ENCODE results near the gene GFOD2.

GFOD2 gene

GRCh38 chr16:67664871-67665270, 54.2 kb downstream of the GFOD2 start:
- no peak overlapping the region for H3K4me3 ChIP-seq (ENCODE audit: low read depth, low read length)
- CTCF ChIA-PET: interaction anchor here (1.1 to 19.0 kb wide), 7 partner anchors 8 to 142 kb away, joined by 3 to 605 read pairs (median 24); partner anchors contain the start of genes CARMIL2, CTCF and RIPOR1
- POLR2A ChIA-PET: no interaction called here
- no peak for DNase-seq (ENCODE audit: low read depth, low spot score)
- no peak for TF ChIP-seq CTCF (IDR thresholded peaks at IDR 0.05; ENCODE audit: insufficient read depth, low read length, missing control alignments)

DNA sequence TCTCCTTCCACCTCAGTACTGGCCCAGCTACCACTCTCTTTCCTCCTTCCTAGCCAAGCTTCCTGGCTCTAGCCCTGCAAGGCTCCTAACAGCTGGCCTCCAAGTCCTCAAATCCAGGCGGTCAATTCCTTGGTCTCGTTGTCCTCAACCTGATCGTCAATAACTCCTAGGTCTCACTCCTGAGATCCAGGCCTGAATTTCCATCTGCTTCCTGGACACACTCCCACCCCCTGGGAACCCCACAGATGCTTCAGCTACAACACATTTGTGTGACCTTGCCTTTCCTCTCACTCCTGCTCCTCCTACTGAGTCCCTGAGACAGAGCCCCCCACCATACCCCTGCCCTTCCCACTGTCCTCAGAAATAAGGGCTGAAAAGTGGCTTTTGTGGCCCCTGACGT, 54.9 kb downstream of the GFOD2 start:
- H3K4me3 ChIP-seq (ENCODE audit: low read depth, low read length): no peak overlapping the region
- ChIA-PET POLR2A (no interaction called here), CTCF (interaction anchor here (1.2 to 19.0 kb wide), 8 partner anchors 8 to 141 kb away, joined by 3 to 605 read pairs (median 14); partner anchors contain the start of genes CARMIL2, CTCF and RIPOR1)
- no peak for DNase-seq (ENCODE audit: low read depth, low spot score)
- no peak for TF ChIP-seq CTCF (IDR thresholded peaks at IDR 0.05; ENCODE audit: insufficient read depth, low read length, missing control alignments)

- ChIA-PET CTCF (interaction anchor here (1.2 to 19.0 kb wide), 8 partner anchors 9 to 140 kb away, joined by 3 to 605 read pairs (median 14); partner anchors contain the start of genes CARMIL2, CTCF and RIPOR1), POLR2A (no interaction called here)
- H3K4me3 ChIP-seq (ENCODE audit: low read depth, low read length): no peak overlapping the region
- DNase-seq (ENCODE audit: low read depth, low spot score): no peak
- TF ChIP-seq CTCF (IDR thresholded peaks at IDR 0.05; ENCODE audit: insufficient read depth, low read length, missing control alignments): no peak
These were observed 55.3 kb downstream of the GFOD2 start for GRCh38 chr16:67663877-67664222.

DNA sequence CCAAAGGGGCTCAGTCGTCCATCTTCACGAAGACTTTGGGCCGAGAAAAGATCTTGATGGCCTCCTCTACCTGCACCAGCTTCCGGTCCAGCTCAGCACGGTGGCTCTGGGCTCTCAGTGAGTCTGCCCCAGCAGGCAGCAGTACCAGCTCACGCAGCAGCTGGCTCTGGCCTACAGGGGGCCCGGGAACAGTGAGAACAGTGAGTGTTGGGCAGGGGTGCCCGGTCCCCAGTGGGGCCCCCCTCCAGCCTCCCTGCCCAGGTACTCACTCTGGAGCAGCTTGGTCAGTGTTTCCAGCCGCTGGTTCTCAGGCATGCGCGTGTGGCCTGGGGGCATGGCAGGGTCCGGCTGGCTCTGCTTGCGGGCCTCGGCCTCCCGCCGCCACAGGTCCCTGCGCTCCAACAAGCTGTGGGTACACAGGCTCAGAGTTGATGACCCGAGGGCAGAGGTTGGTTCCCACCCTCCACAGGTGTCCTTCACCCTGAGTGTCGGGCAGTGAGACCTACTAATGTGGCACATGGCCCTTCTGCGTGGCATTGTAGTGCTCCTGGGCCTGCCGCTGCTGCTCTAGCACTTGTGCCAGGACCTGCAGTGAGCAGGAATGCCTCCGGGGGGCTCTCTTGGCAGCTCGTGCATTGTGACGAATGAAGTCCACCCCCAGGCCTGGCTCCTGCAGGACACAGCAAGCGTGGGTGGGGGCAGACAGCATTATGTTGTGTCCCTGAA, 55.8 kb downstream of the GFOD2 start:
- POLR2A ChIA-PET: no interaction called here
- DNase-seq (ENCODE audit: low read depth, low spot score): no peak

DNA sequence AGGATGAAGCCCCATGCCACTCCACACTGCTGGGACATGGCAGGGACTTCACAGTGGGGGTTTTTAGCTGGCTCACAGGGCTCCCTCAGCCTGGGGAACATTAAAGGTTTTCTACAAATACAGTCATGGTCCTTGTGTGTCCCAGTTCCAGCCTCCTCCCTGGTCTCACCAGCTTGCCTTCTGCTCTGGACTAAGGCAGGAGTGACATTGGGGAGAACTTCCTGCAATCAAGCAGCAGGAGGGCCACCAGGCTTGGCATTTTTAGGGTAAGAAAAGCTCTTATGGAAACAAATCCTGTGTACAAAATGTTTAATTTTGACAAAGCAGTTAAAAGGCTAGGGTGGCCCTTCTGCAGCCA, 56.5 kb downstream of the GFOD2 start:
- no peak for DNase-seq (ENCODE audit: low read depth, low spot score)
- H3K4me3 ChIP-seq (ENCODE audit: low read depth, low read length): no peak overlapping the region
- no peak for TF ChIP-seq CTCF (IDR thresholded peaks at IDR 0.05; ENCODE audit: insufficient read depth, low read length, missing control alignments)
- ChIA-PET POLR2A (no interaction called here), CTCF (interaction anchor here (0.9 to 19.0 kb wide), 8 partner anchors 10 to 266 kb away, joined by 3 to 605 read pairs (median 11); partner anchors contain the start of genes CTCF and RIPOR1)

More for the DNA sequence above, 55.8 kb downstream of the GFOD2 start:
- CTCF ChIA-PET: interaction anchor here (0.9 to 19.0 kb wide), 11 partner anchors 9 to 265 kb away, joined by 3 to 605 read pairs (median 7); partner anchors contain the start of genes CTCF and RIPOR1
- TF ChIP-seq CTCF (IDR thresholded peaks at IDR 0.05; ENCODE audit: insufficient read depth, low read length, missing control alignments): peak; percentile 31
- H3K4me3 ChIP-seq (ENCODE audit: low read depth, low read length): no peak overlapping the region

GRCh38 chr16:67661886-67662652, 57.0 kb downstream of the GFOD2 start:
- DNase-seq (ENCODE audit: low read depth, low spot score): no peak
- POLR2A ChIA-PET: no interaction called here
- H3K4me3 ChIP-seq (ENCODE audit: low read depth, low read length): no peak overlapping the region
- CTCF ChIA-PET: interaction anchor here (1.2 to 19.0 kb wide), 6 partner anchors 10 to 267 kb away, joined by 3 to 605 read pairs (median 16); partner anchors contain the start of genes CTCF and RIPOR1
- no peak for TF ChIP-seq CTCF (IDR thresholded peaks at IDR 0.05; ENCODE audit: insufficient read depth, low read length, missing control alignments)
